Activated naive CD4-positive, alpha-beta T cell treated with anti-CD3 and anti-CD28 coated beads, Interleukin-2, amount 50 U/mL, for 24 hours (primary cell): Measurements from ENCODE around the gene NPR3.

Experiments
- H3K27ac Mint-ChIP-seq: one replicate; pipeline ENCODE4 v1.8.0; 2021; ENCODE audit warnings: mild to moderate bottlenecking, mixed read lengths
- H3K27me3 Mint-ChIP-seq: one replicate; pipeline ENCODE4 v1.8.0; 2021; ENCODE audit warnings: mixed read lengths
- H3K36me3 Mint-ChIP-seq: one replicate; pipeline ENCODE4 v1.8.0; 2021; ENCODE audit warnings: mixed read lengths
- H3K4me1 Mint-ChIP-seq: one replicate; pipeline ENCODE4 v1.8.0; 2021; ENCODE audit warnings: mixed read lengths
- H3K4me3 Mint-ChIP-seq: one replicate; pipeline ENCODE4 v1.8.0; 2021; ENCODE audit warnings: mild to moderate bottlenecking, mixed read lengths
- H3K9me3 Mint-ChIP-seq: one replicate; pipeline ENCODE4 v1.8.0; 2021; ENCODE audit warnings: mixed read lengths

Gene NPR3

GRCh38 chr5:32729651-32730050, 18.5 kb downstream of the NPR3 start:
- Mint-ChIP-seq H3K27me3 (peaks cover 3% of the 10 kb centered on the region), H3K4me1 (no peaks in the 10 kb centered on the region), H3K4me3 (no peak overlapping the region), H3K36me3 (no peaks in the 10 kb centered on the region), H3K9me3 (no peaks in the 10 kb centered on the region), H3K27ac (peak overlapping the region; percentile 14)

GRCh38 chr5:32733590-32734340, 22.6 kb downstream of the NPR3 start:
- H3K27me3 Mint-ChIP-seq = peaks cover 8% of the 10 kb centered on the region
- no peak overlapping the region for H3K27ac Mint-ChIP-seq
- H3K9me3 Mint-ChIP-seq = no peaks in the 10 kb centered on the region
- H3K4me3 Mint-ChIP-seq = no peak overlapping the region
- no peaks in the 10 kb centered on the region for H3K4me1 Mint-ChIP-seq
- no peaks in the 10 kb centered on the region for H3K36me3 Mint-ChIP-seq

- no peak overlapping the region for H3K4me3 Mint-ChIP-seq
- peaks cover 8% of the 10 kb centered on the region for H3K27me3 Mint-ChIP-seq
- H3K36me3 Mint-ChIP-seq = no peaks in the 10 kb centered on the region
- H3K9me3 Mint-ChIP-seq = no peaks in the 10 kb centered on the region
- no peaks in the 10 kb centered on the region for H3K4me1 Mint-ChIP-seq
- no peak overlapping the region for H3K27ac Mint-ChIP-seq
Observed at GRCh38 chr5:32734827-32735378, 23.8 kb downstream of the NPR3 start.

GRCh38 chr5:32735512-32735911, 24.4 kb downstream of the NPR3 start:
- no peak overlapping the region for H3K4me3 Mint-ChIP-seq
- no peak overlapping the region for H3K27ac Mint-ChIP-seq
- peaks cover 8% of the 10 kb centered on the region for H3K27me3 Mint-ChIP-seq
- no peaks in the 10 kb centered on the region for H3K36me3 Mint-ChIP-seq
- no peaks in the 10 kb centered on the region for H3K4me1 Mint-ChIP-seq
- no peaks in the 10 kb centered on the region for H3K9me3 Mint-ChIP-seq

GRCh38 chr5:32736842-32737241, 25.7 kb downstream of the NPR3 start:
- Mint-ChIP-seq H3K4me1 (no peaks in the 10 kb centered on the region), H3K27ac (no peak overlapping the region), H3K36me3 (no peaks in the 10 kb centered on the region), H3K9me3 (no peaks in the 10 kb centered on the region), H3K27me3 (peaks cover 8% of the 10 kb centered on the region), H3K4me3 (no peak overlapping the region)

GRCh38 chr5:32740651-32741050, 29.5 kb downstream of the NPR3 start:
- Mint-ChIP-seq H3K36me3 (no peaks in the 10 kb centered on the region), H3K27ac (no peak overlapping the region), H3K4me1 (no peaks in the 10 kb centered on the region), H3K4me3 (no peak overlapping the region), H3K27me3 (peaks cover 6% of the 10 kb centered on the region), H3K9me3 (no peaks in the 10 kb centered on the region)

GRCh38 chr5:32745317-32745716, 34.2 kb downstream of the NPR3 start:
- Mint-ChIP-seq H3K27me3 (peaks cover 4% of the 10 kb centered on the region), H3K4me3 (no peak overlapping the region), H3K4me1 (no peaks in the 10 kb centered on the region), H3K9me3 (peaks cover 16% of the 10 kb centered on the region), H3K27ac (no peak overlapping the region), H3K36me3 (no peaks in the 10 kb centered on the region)

GRCh38 chr5:32752411-32752810, 41.3 kb downstream of the NPR3 start:
- H3K27me3 Mint-ChIP-seq = peaks cover 4% of the 10 kb centered on the region
- no peaks in the 10 kb centered on the region for H3K36me3 Mint-ChIP-seq
- peaks cover 3% of the 10 kb centered on the region for H3K9me3 Mint-ChIP-seq
- no peak overlapping the region for H3K27ac Mint-ChIP-seq
- no peak overlapping the region for H3K4me3 Mint-ChIP-seq
- no peaks in the 10 kb centered on the region for H3K4me1 Mint-ChIP-seq

GRCh38 chr5:32753051-32753450, 41.9 kb downstream of the NPR3 start:
- H3K27ac Mint-ChIP-seq = no peak overlapping the region
- no peaks in the 10 kb centered on the region for H3K4me1 Mint-ChIP-seq
- peaks cover 4% of the 10 kb centered on the region for H3K27me3 Mint-ChIP-seq
- H3K36me3 Mint-ChIP-seq = no peaks in the 10 kb centered on the region
- H3K4me3 Mint-ChIP-seq = no peak overlapping the region
- H3K9me3 Mint-ChIP-seq = no peaks in the 10 kb centered on the region

GRCh38 chr5:32753765-32754164, 42.6 kb downstream of the NPR3 start:
- Mint-ChIP-seq H3K27ac (no peak overlapping the region), H3K4me1 (no peaks in the 10 kb centered on the region), H3K4me3 (no peak overlapping the region), H3K27me3 (peaks cover 4% of the 10 kb centered on the region), H3K36me3 (no peaks in the 10 kb centered on the region), H3K9me3 (no peaks in the 10 kb centered on the region)

GRCh38 chr5:32754284-32754683, 43.2 kb downstream of the NPR3 start:
- Mint-ChIP-seq H3K27ac (no peak overlapping the region), H3K4me3 (no peak overlapping the region), H3K36me3 (no peaks in the 10 kb centered on the region), H3K9me3 (no peaks in the 10 kb centered on the region), H3K4me1 (no peaks in the 10 kb centered on the region), H3K27me3 (peaks cover 4% of the 10 kb centered on the region)

GRCh38 chr5:32760091-32760509, 49.0 kb downstream of the NPR3 start:
- no peaks in the 10 kb centered on the region for H3K4me1 Mint-ChIP-seq
- H3K27ac Mint-ChIP-seq = no peak overlapping the region
- H3K27me3 Mint-ChIP-seq = peaks cover 4% of the 10 kb centered on the region
- H3K36me3 Mint-ChIP-seq = no peaks in the 10 kb centered on the region
- H3K4me3 Mint-ChIP-seq = no peak overlapping the region
- H3K9me3 Mint-ChIP-seq = peaks cover 9% of the 10 kb centered on the region

GRCh38 chr5:32765266-32765665, 54.1 kb downstream of the NPR3 start:
- H3K36me3 Mint-ChIP-seq = no peaks in the 10 kb centered on the region
- no peaks in the 10 kb centered on the region for H3K4me1 Mint-ChIP-seq
- H3K4me3 Mint-ChIP-seq = no peak overlapping the region
- peaks cover 9% of the 10 kb centered on the region for H3K9me3 Mint-ChIP-seq
- peaks cover 11% of the 10 kb centered on the region for H3K27me3 Mint-ChIP-seq
- no peak overlapping the region for H3K27ac Mint-ChIP-seq

GRCh38 chr5:32767948-32768467, 56.9 kb downstream of the NPR3 start:
- no peaks in the 10 kb centered on the region for H3K4me1 Mint-ChIP-seq

GRCh38 chr5:32769711-32770110, 58.6 kb downstream of the NPR3 start:
- H3K27me3 Mint-ChIP-seq = peaks cover 10% of the 10 kb centered on the region
- no peaks in the 10 kb centered on the region for H3K36me3 Mint-ChIP-seq
- no peaks in the 10 kb centered on the region for H3K9me3 Mint-ChIP-seq
- no peaks in the 10 kb centered on the region for H3K4me1 Mint-ChIP-seq
- H3K27ac Mint-ChIP-seq = no peak overlapping the region
- no peak overlapping the region for H3K4me3 Mint-ChIP-seq

More at GRCh38 chr5:32767948-32768467, 56.9 kb downstream of the NPR3 start:
- Mint-ChIP-seq H3K4me3 (no peak overlapping the region), H3K27ac (no peak overlapping the region), H3K9me3 (no peaks in the 10 kb centered on the region), H3K27me3 (peaks cover 11% of the 10 kb centered on the region), H3K36me3 (no peaks in the 10 kb centered on the region)

GRCh38 chr5:32770444-32770843, 59.3 kb downstream of the NPR3 start:
- H3K27me3 Mint-ChIP-seq = peaks cover 3% of the 10 kb centered on the region
- H3K4me1 Mint-ChIP-seq = no peaks in the 10 kb centered on the region
- no peaks in the 10 kb centered on the region for H3K9me3 Mint-ChIP-seq
- no peak overlapping the region for H3K4me3 Mint-ChIP-seq
- no peaks in the 10 kb centered on the region for H3K36me3 Mint-ChIP-seq
- no peak overlapping the region for H3K27ac Mint-ChIP-seq
